Activated CD4-positive, CD25-positive, alpha-beta regulatory T cell (primary cell): ENCODE results near the gene WBP4.

Source experiments
- DNase-seq, 4 experiments: peaks; one replicate each; lab custom pipeline; 2025; lab: John Stamatoyannopoulos, UW

Gene WBP4

DNA sequence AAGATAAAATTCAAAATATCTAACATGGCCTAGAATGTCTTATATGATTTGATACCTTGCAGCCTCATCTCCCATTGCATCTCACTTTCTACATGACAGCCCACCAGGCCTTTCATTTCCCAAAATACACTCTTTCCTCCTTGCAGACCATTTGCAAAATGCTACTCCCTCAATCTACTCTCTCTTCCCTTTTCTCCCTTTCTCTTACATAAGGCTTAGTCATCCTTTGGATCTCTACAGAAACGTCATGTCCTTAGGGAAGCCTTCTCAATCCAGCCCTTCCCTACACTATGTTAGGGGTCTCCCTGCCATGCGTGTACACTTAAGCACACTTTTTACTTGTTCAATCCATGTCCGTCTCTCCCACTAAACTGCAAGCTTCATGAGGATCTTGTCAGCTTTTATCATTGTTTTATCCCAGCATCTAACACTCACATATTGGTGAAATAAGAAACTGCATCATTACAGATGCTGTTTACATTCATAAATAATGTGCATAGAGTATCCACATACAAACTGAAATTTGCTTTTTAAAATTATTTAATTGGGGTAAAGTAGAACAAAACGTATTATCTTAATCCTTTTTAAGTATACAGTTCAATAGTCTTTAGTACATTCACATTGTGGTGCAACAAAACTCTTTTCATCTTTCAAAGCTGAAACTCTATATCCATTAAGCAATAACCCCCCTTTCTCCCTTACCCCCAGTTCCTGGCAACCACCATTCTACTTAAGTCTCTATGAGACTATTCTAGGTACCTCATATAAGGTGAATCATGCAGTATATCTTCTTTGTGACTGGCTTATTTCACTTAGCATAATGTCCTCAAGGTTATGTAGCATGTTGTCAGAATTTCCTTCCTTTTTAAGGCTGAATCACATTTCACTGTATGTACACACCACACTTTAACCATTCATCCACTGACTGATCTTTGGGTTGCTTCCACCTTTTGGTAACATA, 11.5 kb upstream of the WBP4 start:
- no peak for DNase-seq

GRCh38 chr13:41052441-41052840, 8.9 kb upstream of the WBP4 start:
- DNase-seq, result no peak

- DNase-seq, result no peak
Measured at GRCh38 chr13:41053384-41053826, 7.9 kb upstream of the WBP4 start.

DNA sequence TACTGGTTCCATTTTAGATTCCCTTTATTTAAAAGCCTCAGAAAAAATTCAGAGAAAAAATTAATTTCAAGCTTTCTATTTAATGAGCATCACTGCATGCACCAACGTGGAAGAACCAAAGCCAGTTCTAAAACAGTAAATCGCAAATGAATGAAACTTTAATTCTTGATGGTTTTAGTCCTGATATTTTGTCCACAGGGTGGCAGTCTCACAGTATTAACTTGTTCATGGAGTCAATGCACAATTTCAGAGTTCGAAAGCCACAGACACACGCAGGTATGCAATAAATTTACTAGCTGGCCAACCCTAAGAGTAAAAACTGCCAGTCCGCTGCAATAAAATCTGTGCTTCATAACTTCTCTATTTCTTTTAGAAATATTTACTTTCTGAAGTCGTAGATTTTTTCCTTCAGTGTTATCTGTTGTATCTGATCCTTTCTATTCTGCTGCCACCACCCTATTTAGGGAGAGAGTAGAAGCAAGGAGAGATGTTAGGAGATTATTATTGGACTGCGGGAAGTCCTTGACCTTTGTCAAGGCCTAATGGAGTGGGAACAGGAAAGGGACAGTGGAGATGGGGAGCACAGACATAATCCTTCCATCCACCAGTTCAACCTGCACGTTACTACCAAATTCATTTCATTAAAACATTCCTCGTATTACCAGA, 7.0 kb upstream of the WBP4 start:
- peak in 2 of 4 experiments; percentile 3 to 10 for DNase-seq

DNA sequence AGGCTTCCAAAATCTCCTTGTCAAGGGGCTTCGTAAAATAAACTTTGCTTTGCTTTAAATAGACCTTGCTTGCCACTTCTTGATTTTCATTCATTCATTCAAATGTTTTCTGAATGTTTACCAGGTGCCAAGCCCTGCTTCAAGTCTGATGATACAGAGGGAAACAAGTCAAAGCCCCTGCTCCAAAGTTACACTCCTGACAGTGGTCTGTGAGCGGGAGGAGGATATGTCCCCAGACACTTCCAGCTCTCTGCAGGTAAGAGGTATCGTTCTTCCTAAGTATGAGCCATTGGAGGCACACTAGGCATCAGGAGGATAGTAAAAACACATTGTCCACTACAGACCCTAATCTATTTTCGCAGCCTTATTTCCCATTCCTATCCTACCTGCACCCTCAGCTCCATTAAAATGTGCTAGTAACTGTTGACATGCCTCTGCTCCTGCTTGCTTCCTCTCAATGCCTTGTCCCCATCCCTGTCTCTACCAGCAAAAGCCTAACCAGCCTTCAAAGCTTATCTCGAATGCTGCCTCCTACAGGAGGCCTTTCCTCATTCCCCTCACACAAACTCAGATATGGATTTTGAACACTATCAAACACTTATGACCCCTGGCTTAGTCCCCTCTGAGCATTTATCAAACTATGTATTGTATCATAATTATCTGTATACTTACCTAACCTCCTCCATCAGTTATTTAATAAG, 6.2 kb upstream of the WBP4 start:
- no peak for DNase-seq

- DNase-seq, result no peak
Measured at GRCh38 chr13:41056194-41056593, 5.1 kb upstream of the WBP4 start.

DNA sequence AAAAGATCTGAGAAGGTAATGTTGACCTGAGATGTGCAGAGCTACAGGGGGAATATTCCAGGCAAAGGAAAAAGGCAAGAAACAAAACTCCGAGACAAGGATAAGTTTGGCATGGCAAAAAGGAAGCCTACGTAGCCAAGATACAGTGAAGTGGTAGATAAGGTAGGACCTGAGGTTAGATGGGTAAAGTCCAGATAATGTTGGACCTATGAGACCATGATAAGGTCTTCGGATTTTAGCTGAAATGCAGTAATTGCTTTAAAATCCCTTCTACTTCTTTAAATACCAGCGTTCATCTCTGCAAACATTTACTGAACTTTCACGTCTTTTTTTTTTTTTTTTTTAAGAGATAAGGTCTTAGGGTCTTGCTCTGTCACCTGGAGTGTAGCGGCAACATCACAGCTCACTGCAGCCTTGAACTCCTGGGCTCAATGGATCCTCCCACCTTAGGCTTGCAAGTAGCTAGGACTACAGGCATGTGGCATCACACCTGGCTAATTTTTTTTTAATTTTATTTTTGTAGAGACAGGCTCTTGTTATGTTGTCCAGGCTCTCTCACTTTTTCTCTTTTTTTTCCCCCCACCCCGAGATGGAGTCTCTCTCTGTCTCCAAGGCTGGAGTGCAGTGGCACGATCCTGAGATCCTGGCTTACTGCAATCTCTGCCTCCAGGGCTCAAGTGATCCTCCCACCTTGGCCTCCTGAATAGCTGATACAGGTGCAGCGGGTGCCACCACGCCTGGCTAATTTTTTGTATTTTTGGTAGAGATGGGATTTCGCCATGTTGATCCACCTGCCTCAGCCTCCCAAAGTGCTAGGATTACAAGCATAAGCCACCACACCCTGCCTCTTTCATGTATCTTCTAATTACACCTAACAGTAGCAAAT, 4.2 kb upstream of the WBP4 start:
- DNase-seq, result no peak

DNA sequence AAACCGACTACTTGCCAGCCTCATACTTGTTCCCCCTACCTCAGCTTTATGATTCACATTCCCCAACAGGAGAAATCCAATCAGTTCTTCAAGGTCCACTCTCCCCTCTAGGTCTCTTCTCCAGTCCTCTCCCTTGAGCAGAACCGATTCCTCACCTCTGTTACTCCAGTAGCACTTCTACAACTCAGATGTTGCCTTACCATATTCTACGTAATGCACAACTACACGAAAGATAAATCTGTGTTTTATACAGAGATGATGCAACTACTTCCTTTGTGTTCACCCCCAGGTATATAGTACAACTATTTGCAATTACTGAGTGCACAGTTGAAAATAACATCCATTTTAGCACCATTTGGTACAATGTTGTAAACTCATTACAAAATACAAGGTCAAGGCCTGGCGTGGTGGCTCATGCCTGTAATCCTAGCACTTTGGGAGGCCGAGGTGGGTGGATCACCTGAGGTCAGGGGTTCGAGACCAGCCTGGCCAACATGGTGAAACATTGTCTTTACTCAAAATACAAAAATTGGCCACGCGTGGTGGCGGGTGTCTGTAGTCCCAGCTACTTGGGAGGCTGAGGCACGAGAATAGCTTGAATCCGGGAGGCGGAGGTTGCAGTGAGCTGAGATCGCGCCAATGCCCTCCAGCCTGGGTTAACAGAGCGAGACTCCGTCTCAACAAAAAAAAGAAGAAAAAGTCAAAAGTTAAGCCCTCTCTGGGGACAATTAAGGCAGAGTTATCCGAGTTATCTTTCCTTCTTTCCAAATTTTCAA, 2.8 kb upstream of the WBP4 start:
- DNase-seq, result no peak

- no peak for DNase-seq
Measured at GRCh38 chr13:41059456-41060081, 1.7 kb upstream of the WBP4 start.

DNA sequence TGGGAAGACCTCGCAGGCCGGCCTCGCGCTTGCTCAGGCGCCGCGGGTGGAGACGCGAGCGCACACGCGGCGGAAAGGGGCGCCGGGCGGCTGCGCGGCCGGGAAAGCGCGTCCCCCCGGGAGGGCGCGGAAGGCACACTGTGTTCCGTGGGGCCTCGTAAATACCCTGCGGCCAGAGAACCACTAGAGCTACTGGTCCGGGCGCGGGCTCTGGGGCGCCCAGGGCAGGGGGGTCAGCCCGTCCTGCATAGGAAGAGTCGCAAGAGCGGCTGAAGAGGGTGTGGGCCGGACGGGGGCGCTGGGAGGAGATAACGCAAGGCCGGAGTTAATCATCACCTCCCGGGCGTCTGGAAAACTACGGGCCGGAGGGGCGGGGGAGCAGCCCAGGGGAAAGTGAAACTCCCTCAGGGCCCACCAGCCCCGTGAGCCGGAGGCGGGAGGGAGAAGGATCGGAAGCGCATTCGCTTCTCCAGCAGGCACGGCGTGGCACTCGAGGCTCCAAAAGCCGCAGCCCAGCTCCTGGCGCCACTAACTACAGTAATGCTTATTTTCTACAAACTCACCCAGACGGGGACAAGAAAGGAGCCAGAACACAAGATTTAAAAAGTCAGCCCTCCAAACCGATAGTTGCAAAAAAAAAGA, 1.1 kb upstream of the WBP4 start:
- DNase-seq, result peak; percentile 16 to 53 (median 34)

GRCh38 chr13:41060724-41061074, 610 bp upstream of the WBP4 start:
- peak; percentile 66 to 78 (median 74) for DNase-seq

DNA sequence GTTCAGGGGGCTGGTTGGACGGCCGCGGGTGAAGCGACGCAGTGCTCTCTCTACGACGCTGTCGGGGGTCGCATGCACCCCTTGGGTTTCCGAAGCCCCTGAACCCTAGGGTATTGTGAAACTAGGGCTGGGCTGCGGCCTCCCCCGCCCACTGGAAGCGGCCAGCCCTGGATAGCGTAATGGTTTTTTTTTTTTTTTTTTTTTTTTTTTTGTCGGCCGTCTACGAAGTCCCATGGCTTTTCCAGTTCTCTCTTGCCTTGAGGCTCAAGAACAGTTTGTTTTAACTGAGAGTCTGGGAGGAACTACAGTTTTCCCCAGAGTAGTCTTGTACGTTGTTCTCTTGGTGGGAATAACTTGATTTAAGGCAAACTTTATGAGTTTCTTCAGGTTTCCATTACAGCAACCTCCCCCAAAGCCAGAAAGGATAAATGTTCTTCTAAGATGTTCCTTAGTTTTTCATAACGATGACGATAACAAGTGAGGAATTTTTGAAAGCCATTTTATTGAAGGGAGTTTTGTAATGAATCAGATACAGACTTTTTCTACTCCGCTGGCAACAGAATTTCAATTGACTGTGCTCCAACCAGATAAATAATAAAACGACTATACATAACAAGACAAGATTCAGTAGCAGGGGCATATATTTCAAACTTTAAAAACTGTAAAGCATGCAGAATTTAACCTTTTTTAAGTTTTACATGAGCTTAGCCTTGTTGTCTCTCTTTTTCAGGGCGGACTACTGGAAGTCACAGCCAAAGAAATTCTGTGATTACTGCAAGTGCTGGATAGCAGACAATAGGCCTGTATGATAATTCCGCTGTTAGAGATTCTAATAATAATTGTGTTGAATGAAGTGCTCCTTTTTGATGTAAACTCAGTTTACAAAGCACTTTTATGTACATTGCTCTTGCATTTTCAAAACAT, 867 bp downstream of the WBP4 start:
- no peak for DNase-seq

DNA sequence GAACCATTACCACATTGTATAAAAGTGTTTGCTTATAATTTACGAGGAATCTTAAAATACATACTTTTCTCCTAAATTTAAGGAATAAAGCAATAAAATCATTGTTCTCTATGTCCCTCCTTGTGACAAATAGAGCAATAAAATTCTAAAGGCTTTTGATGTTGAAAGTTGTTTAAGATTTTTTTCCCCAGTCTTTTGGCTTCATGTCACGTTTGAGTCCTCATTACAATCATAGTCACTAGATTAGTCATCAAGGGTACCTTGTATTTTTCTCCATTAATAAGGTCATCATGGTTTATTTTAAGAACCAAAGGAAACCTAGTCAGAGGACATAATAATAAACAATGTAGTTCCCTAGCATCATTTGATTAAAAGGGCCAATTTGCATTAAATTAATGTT, 3.2 kb downstream of the WBP4 start:
- DNase-seq, result no peak

GRCh38 chr13:41065078-41065477, 3.8 kb downstream of the WBP4 start:
- no peak for DNase-seq

- no peak for DNase-seq
Measured at GRCh38 chr13:41074523-41074922, 13.2 kb downstream of the WBP4 start.

DNA sequence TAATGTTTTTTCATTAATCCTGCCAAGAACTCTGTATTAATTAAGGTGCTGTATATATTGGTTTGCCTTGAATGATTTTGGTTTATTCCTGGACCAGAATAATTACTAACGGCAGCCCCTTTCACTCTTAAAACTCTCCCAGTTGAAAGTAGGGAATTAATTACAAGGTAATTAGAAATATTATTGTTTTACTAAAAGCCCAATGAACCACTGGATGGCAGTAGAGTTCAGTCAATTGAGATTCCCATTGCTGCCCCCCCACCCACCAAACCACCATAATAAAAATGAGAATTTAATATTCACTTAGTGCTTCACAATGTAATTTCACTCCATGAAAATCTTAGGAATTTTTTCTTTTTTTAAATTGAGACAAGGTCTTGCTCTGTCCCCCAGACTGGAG, 13.7 kb downstream of the WBP4 start:
- peak in 2 of 4 experiments; percentile 0 to 11 for DNase-seq

DNA sequence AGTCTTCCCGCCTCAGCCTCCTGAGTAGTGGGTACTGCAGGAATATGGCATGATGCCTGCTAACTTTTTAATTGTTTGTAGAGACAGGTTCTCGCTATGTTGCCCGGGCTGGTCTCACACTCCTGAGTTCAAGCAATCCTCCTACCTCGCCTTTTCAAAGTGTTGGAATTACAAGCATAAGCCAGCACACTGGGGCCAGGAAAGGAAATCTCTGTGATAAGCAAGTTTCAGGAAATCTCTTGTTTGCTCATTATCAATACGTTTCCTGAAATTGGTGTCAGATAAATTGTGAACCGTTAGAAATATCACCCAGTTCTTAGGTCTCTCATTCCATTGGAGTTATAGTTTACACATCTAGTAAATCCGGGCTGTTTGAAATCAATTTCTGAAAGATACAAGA, 14.2 kb downstream of the WBP4 start:
- no peak for DNase-seq

- DNase-seq, result no peak
Measured at GRCh38 chr13:41077475-41077874, 16.2 kb downstream of the WBP4 start.

- no peak for DNase-seq
Measured at GRCh38 chr13:41079725-41080124, 18.4 kb downstream of the WBP4 start.
